Left lung (tissue), 10 donors: ENCODE measurements around the gene ZNF423. TPM values are rescaled to one million over a fixed set of nuclear protein-coding genes. Genes with fewer than 3 reads are reported as not detected.
"Not testable (repeated sequence)": the region's sequence is repeated elsewhere in the genome, so short reads cannot be mapped to it uniquely, and the experiment has no call there.

Source experiments
- ATAC-seq: fragments of 200-7000 bp; cut with Tn5 transposase; one replicate; pipeline ENCODE4 v1.9.1; 2020; ENCODE audit warnings: moderate library complexity
- DNase-seq, 4 donors: peaks; one replicate each; pipeline ENCODE4 v3.0.0-alpha.2; 2013 to 2020
- H3K27ac ChIP-seq, 2 donors: fragments of 200-600 bp; sonication (generic) in 1 of 2; one replicate each; pipeline versions ENCODE4 v1.5.0 to v1.8.0; 2020 to 2021
- H3K27me3 ChIP-seq, 2 donors: fragments of 200-600 bp; sonication (generic) in 1 of 2; one replicate each; pipeline versions ENCODE4 v1.5.0 to v1.8.0; 2020 to 2021
- H3K36me3 ChIP-seq, 2 donors: fragments of 200-600 bp; sonication (generic) in 1 of 2; one replicate each; pipeline versions ENCODE4 v1.5.0 to v1.8.0; 2020 to 2021
- H3K4me1 ChIP-seq, 2 donors: fragments of 200-600 bp; one replicate each; pipeline ENCODE4 v1.8.0; 2021
- H3K4me3 ChIP-seq, 2 donors: fragments of 200-600 bp; sonication (generic) in 1 of 2; one replicate each; pipeline versions ENCODE4 v1.5.0 to v1.8.0; 2020 to 2021; ENCODE audit warnings: mild to moderate bottlenecking in 1 of 2
- H3K9me3 ChIP-seq, 2 donors: fragments of 200-600 bp; sonication (generic) in 1 of 2; one replicate each; pipeline versions ENCODE4 v1.5.0 to v1.8.0; 2020 to 2021
- intact Hi-C, 2 donors: fragments of 100-400 bp; cut with DNase I; formaldehyde crosslinking; loops; one replicate each; pipeline versions ENCODE4 v1.11.2 to v1.14.2; 2022
- polyA plus RNA-seq, 6 donors: library from polyadenylated mRNA; unstranded; fragments of 120-200 nt; gene quantifications; one replicate each; pipeline ENCODE4 v1.2.1, GENCODE V29; 2013; ENCODE audit not compliant: insufficient read length in 6 of 6
- total RNA-seq, 2 donors: library from RNA; stranded (reverse); fragmentation: NEBNext Ultra II Directional; extraction: Animal tissue kit (Norgen Biotek cat#: 25700); gene quantifications; one replicate each; pipeline ENCODE4 v1.2.1, GENCODE V29; 2021
- TF ChIP-seq, protein P1 (sequence below), 2 donors: fragments of 200-600 bp; sonication (generic) in 1 of 2; IDR thresholded peaks; one replicate each; pipeline versions ENCODE4 v1.5.0 to v1.8.0; 2021; ENCODE audit warnings: antibody characterized with exemption in 2 of 2
- donor health status: DM: no; HTN: yes; CAD: no.
- donor health status: DM: no; HTN: no; CAD: no.

Gene ZNF423
- total and polyA plus RNA-seq, 8 donors = 7.8 to 30.5 (median 26.6) TPM

DNA sequence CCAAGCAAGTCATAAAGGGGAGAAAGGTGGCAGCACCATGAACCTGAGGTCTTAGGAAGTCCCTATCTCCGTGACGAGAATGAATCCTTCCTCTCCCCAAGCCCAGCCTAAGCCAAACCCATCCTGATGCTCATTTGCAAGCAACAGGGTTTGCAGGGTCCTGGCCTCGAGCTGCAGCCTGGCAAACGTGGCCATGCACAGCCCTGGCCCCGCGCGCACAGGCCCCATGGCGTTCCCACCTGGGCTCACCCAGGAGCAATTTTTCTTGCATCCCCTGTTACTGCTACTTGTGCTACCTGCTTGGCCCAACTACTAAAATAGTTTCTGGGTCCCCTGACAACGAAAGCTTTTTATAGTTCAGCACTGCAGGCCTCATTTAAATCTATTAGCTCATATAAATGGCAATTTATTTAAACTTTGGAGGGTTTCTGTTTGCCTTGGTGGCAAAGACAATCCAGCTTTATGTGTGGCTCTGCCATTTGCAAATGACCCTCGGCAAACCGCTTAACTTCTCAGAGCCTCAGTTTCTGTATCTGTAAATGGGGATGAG is 340.8 kb downstream of the ZNF423 start:
- TF ChIP-seq, protein P1, sequence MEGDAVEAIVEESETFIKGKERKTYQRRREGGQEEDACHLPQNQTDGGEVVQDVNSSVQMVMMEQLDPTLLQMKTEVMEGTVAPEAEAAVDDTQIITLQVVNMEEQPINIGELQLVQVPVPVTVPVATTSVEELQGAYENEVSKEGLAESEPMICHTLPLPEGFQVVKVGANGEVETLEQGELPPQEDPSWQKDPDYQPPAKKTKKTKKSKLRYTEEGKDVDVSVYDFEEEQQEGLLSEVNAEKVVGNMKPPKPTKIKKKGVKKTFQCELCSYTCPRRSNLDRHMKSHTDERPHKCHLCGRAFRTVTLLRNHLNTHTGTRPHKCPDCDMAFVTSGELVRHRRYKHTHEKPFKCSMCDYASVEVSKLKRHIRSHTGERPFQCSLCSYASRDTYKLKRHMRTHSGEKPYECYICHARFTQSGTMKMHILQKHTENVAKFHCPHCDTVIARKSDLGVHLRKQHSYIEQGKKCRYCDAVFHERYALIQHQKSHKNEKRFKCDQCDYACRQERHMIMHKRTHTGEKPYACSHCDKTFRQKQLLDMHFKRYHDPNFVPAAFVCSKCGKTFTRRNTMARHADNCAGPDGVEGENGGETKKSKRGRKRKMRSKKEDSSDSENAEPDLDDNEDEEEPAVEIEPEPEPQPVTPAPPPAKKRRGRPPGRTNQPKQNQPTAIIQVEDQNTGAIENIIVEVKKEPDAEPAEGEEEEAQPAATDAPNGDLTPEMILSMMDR (IDR thresholded peaks at IDR 0.05) = no peak
- Histone ChIP-seq H3K36me3 (no peaks in the 10 kb centered on the region), H3K27ac (no peak overlapping the region), H3K27me3 (no peaks in the 10 kb centered on the region), H3K4me3 (no peak overlapping the region), H3K9me3 (no peaks in the 10 kb centered on the region), H3K4me1 (no peaks in the 10 kb centered on the region)
- intact Hi-C loops = no loop called here
- DNase-seq (no peak), ATAC-seq (no peak)

DNA sequence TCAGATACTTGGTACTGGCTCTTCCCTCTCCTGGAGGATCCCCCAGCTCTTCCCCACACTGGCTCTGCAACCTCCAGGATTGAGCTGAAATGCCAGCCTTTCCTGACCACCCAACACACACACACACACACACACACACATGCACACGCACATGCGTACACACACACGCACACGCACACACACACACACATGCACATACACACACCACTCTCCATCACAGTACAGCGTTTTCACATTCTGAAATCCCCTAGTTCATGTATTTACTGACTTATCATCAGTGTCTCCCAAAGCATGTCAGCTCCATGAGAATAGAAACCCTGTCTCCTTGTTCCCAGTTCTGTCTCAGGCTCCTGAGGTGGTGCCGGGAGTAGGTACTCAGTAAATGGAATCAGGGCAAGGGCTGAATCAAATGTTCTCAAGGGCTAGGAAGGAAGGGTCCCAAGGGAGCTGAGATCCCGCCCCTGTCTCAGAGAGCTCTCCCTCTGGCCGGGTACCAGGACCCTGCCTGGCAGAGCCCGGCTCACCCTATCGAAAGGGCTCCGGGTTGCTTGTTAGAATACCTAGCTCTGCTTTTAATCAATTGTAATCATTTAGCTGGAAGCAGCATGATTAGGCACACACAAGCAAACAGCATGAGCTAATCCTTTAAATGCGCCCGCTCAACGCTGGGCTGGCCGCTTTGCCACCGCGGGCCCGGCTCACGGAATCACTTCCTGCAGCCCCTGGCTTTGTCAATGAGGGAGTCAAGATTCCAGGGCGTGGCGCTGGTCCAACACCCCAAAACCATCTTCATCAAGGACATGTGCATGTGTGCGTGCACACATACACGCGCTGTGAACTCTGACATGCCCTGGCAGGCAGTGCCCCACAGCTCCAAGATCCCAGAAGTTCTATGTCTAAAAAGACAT is 341.6 kb downstream of the ZNF423 start:
- intact Hi-C loops = no loop called here
- DNase-seq (no peak), ATAC-seq (no peak)
- Histone ChIP-seq H3K9me3 (no peaks in the 10 kb centered on the region), H3K36me3 (no peaks in the 10 kb centered on the region), H3K4me1 (no peaks in the 10 kb centered on the region), H3K27ac (no peak overlapping the region), H3K27me3 (no peaks in the 10 kb centered on the region), H3K4me3 (no peak overlapping the region)
- TF ChIP-seq, protein P1 (IDR thresholded peaks at IDR 0.05) = no peak

GRCh38 chr16:49513040-49513439 is 342.9 kb downstream of the ZNF423 start:
- ATAC-seq = peak; percentile 31
- TF ChIP-seq, protein P1 (IDR thresholded peaks at IDR 0.05) = no peak
- H3K9me3 ChIP-seq = no peaks in the 10 kb centered on the region
- no peaks in the 10 kb centered on the region for H3K4me1 ChIP-seq
- H3K36me3 ChIP-seq = no peaks in the 10 kb centered on the region
- intact Hi-C loops = no loop called here
- H3K27ac ChIP-seq = no peak overlapping the region
- no peak overlapping the region for H3K4me3 ChIP-seq
- H3K27me3 ChIP-seq = no peaks in the 10 kb centered on the region
- no peak for DNase-seq

GRCh38 chr16:49510654-49511305 is 345.1 kb downstream of the ZNF423 start:
- no peak overlapping the region for H3K27ac ChIP-seq
- H3K36me3 ChIP-seq = no peaks in the 10 kb centered on the region
- intact Hi-C loops = no loop called here
- TF ChIP-seq, protein P1 (IDR thresholded peaks at IDR 0.05) = no peak
- no peak for DNase-seq
- no peaks in the 10 kb centered on the region for H3K4me1 ChIP-seq
- H3K27me3 ChIP-seq = no peaks in the 10 kb centered on the region
- H3K4me3 ChIP-seq = no peak overlapping the region
- no peak for ATAC-seq
- no peaks in the 10 kb centered on the region for H3K9me3 ChIP-seq

GRCh38 chr16:49510141-49510540 is 345.8 kb downstream of the ZNF423 start:
- no peak for ATAC-seq
- no peaks in the 10 kb centered on the region for H3K36me3 ChIP-seq
- TF ChIP-seq, protein P1 (IDR thresholded peaks at IDR 0.05) = no peak
- no peaks in the 10 kb centered on the region for H3K27me3 ChIP-seq
- H3K4me3 ChIP-seq = no peak overlapping the region
- no peak for DNase-seq
- intact Hi-C loops = no loop called here
- H3K9me3 ChIP-seq = no peaks in the 10 kb centered on the region
- no peaks in the 10 kb centered on the region for H3K4me1 ChIP-seq
- H3K27ac ChIP-seq = no peak overlapping the region

DNA sequence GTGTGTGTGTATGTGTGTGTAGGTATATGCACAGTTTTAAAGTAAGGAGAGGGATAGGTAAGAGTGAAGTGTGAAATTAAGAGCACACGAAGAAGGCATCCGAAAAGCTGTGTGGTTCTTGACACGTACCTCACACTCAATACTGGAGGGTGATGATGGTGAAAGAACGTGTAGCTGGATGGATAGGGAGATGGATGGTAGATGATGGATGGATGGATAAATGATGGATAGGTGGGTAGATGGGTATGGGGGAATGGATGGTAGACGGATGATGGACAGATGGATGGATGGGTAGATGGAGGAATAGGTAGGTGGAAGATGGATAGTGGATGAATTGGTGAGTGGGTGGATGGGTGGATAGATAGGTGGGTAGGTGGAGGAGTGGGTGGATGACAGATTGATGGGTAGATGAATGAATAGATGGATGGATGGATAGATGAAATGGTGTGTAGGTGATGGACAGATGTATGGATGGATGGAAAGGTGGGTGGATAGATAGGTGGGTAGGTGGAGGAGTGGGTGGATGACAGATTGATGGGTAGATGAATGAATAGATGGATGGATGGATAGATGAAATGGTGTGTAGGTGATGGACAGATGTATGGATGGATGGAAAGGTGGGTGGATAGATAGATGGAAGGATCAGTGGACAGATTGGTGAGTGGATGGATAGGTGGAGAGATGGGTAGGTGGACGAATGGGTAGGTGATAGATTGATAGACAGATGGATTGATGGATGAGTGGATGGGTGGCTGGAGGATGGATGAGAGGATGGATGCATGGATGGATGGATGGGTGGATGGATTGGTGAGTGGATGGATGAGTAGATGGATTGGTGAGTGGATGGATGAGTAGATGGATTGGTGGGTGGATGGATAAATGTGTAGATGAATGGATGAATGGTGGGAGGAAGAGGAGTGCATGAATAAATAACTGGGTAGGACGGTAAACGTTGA is 349.6 kb downstream of the ZNF423 start:
- H3K27ac ChIP-seq, DNase-seq, H3K27me3 ChIP-seq, H3K4me3 ChIP-seq, H3K4me1 ChIP-seq, H3K36me3 ChIP-seq, H3K9me3 ChIP-seq, ATAC-seq, intact Hi-C loops: not testable (repeated sequence)
